ENCODE results near the gene ZC3H11A. TPM values are rescaled to one million over a fixed set of nuclear protein-coding genes. Genes with fewer than 3 reads are reported as not detected.

Gene ZC3H11A
- total RNA-seq, 4 donors from 2014 or later: 73.2 to 85.6 (median 81.3) TPM

- Histone ChIP-seq H3K9me3 (no peaks in the 10 kb centered on the region), H3K27me3 (no peaks in the 10 kb centered on the region), H3K4me3 (no peak overlapping the region), H3K27ac (replicated peaks in 1 of 4) (no peak overlapping the region), H3K4me1 (peaks cover 0 to 7% (median 3%) of the 10 kb centered on the region in 4 donors), H3K36me3 (peaks cover 43 to 92% (median 81%) of the 10 kb centered on the region in 4 donors)
- WGBS: 92% methylated on average over 6 of the region's 6 CpGs
- intact Hi-C loops (cut with DNase I): no loop called here
- no peak for TF ChIP-seq POLR2AphosphoS5 (IDR thresholded peaks at IDR 0.05)
- TF ChIP-seq EP300 (IDR thresholded peaks at IDR 0.05): no peak
- no peak for TF ChIP-seq CTCF (IDR thresholded peaks at IDR 0.05)
- TF ChIP-seq POLR2A (IDR thresholded peaks at IDR 0.05; ENCODE audit: low read depth): no peak
- DNase-seq (ENCODE audit: extremely low spot score): peak; percentile 8
Measured at GRCh38 chr1:203818399-203818798, 23.0 kb downstream of the ZC3H11A start.

GRCh38 chr1:203823306-203823705 lies 27.9 kb downstream of the ZC3H11A start:
- Histone ChIP-seq H3K4me1 (peaks cover 0 to 12% (median 4%) of the 10 kb centered on the region in 4 donors), H3K4me3 (no peak overlapping the region), H3K36me3 (peaks cover 33 to 87% (median 72%) of the 10 kb centered on the region in 4 donors), H3K9me3 (no peaks in the 10 kb centered on the region), H3K27ac (replicated peaks in 1 of 4) (no peak overlapping the region), H3K27me3 (no peaks in the 10 kb centered on the region)
- intact Hi-C loops (cut with DNase I): no loop called here
- TF ChIP-seq EP300 (IDR thresholded peaks at IDR 0.05) (no peak), POLR2A (IDR thresholded peaks at IDR 0.05; ENCODE audit: low read depth) (no peak), CTCF (IDR thresholded peaks at IDR 0.05) (no peak), POLR2AphosphoS5 (IDR thresholded peaks at IDR 0.05) (no peak)
- WGBS: 78% methylated on average over 1 of the region's 1 CpG
- DNase-seq (ENCODE audit: extremely low spot score): peak; percentile 66

GRCh38 chr1:203826175-203826574 lies 30.8 kb downstream of the ZC3H11A start:
- no peak overlapping the region for H3K27ac ChIP-seq (replicated peaks in 1 of 4)
- intact Hi-C loops (cut with DNase I): no loop called here
- H3K27me3 ChIP-seq: no peaks in the 10 kb centered on the region
- 87% methylated on average over 2 of the region's 2 CpGs for WGBS
- no peaks in the 10 kb centered on the region for H3K9me3 ChIP-seq
- peaks cover 0 to 12% (median 7%) of the 10 kb centered on the region in 4 donors for H3K4me1 ChIP-seq
- H3K4me3 ChIP-seq: no peak overlapping the region
- TF ChIP-seq CTCF (IDR thresholded peaks at IDR 0.05) (no peak), EP300 (IDR thresholded peaks at IDR 0.05) (no peak), POLR2AphosphoS5 (IDR thresholded peaks at IDR 0.05) (no peak), POLR2A (IDR thresholded peaks at IDR 0.05; ENCODE audit: low read depth) (no peak)
- DNase-seq (ENCODE audit: extremely low spot score): no peak
- peaks cover 40 to 87% (median 73%) of the 10 kb centered on the region in 4 donors for H3K36me3 ChIP-seq

- no peaks in the 10 kb centered on the region for H3K27me3 ChIP-seq
- TF ChIP-seq EP300 (IDR thresholded peaks at IDR 0.05) (no peak), CTCF (IDR thresholded peaks at IDR 0.05) (no peak), POLR2A (IDR thresholded peaks at IDR 0.05; ENCODE audit: low read depth) (no peak), POLR2AphosphoS5 (IDR thresholded peaks at IDR 0.05) (no peak)
- H3K4me3 ChIP-seq: no peak overlapping the region
- peaks cover 49 to 87% (median 74%) of the 10 kb centered on the region in 4 donors for H3K36me3 ChIP-seq
- intact Hi-C loops (cut with DNase I): no loop called here
- no peak for DNase-seq (ENCODE audit: extremely low spot score)
- H3K4me1 ChIP-seq: peaks cover 0 to 12% (median 7%) of the 10 kb centered on the region in 4 donors
- no peak overlapping the region for H3K27ac ChIP-seq (replicated peaks in 1 of 4)
- WGBS: 67% methylated on average over 5 of the region's 5 CpGs
- no peaks in the 10 kb centered on the region for H3K9me3 ChIP-seq
Measured at GRCh38 chr1:203828002-203828401, 32.6 kb downstream of the ZC3H11A start.

GRCh38 chr1:203828503-203828902 lies 33.1 kb downstream of the ZC3H11A start:
- H3K9me3 ChIP-seq: no peaks in the 10 kb centered on the region
- DNase-seq (ENCODE audit: extremely low spot score): no peak
- WGBS: 44% methylated on average over 1 of the region's 1 CpG
- no peak for TF ChIP-seq EP300 (IDR thresholded peaks at IDR 0.05)
- TF ChIP-seq POLR2AphosphoS5 (IDR thresholded peaks at IDR 0.05): no peak
- no peaks in the 10 kb centered on the region for H3K27me3 ChIP-seq
- H3K4me1 ChIP-seq: peaks cover 0 to 10% (median 6%) of the 10 kb centered on the region in 4 donors
- H3K27ac ChIP-seq (replicated peaks in 1 of 4): peak overlapping the region in 2 of 4 donors; percentile 20 to 25
- no peak overlapping the region for H3K4me3 ChIP-seq
- H3K36me3 ChIP-seq: peaks cover 52 to 87% (median 75%) of the 10 kb centered on the region in 4 donors
- intact Hi-C loops (cut with DNase I): no loop called here
